DMS 273 (cell line): ENCODE results near the gene CPT1A.

Experiments used
- DNase-seq: peaks from one replicate; lab custom pipeline; 2025; ENCODE audit not compliant: unreplicated experiment; lab: John Stamatoyannopoulos, UW

Gene CPT1A

DNA sequence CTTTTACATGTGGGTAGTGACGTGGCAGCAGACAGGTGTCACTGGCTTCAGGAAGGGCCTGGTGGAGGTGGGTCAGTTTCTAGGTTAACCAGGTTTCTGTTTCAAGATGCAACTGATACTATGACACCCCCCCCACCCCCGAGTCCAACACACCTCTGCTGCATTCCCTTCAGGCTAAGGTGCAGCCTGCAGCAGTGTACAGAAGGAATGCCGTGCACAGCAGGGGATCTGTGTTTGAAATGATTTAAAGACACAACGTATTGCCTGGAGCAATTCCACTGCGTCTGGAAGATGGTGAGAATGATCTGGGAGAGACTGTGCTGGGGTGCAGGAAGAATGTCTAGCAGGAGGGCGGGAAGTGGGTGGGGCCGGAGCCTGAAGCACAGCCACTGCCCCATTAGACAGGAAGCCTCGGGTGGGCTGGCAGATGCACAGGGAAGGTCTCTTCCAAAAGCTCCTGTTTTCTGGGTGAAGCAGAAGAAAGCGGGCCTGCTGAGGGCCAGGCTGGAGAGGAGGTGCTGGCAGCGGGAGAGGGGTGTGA, 78.5 kb downstream of the CPT1A start:
- no peak for DNase-seq

DNA sequence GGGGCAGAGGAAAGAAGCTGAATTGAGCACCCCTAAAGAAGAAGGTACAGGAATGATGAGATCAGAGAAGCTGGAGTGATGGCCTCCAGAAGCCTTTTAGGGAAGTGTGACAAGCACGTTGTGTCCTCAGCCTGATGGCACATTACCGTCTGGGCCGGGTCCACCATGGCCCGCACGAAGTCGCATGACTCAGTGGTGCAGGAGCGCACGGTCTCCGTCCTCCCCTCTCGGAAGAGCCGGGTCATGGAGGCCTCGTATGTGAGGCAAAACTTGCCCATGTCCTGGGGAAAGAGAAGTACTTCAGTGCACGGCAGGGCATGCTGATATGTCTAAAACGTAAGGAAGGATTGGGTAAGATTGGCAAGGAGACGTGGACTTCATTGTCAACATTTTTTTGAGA, 79.2 kb downstream of the CPT1A start:
- no peak for DNase-seq

DNA sequence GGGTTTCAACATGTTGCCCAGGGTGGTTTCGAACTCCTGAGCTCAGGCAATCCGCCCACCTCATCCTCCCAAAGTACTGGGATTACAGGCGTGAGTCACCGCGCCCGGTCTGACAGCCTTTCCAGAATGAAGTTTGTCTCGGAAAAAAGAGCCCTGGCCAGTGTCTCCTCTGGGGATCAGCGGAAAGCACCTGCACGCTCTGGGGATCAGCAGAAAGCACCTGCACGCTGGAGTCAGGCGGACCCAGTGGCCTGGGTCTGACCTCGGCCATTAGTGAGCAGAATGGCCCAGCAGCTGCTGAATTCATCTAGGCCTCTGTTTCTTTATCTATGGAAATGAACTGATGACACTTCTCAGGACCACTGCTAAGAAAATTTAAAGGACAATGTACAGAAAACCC, 79.9 kb downstream of the CPT1A start:
- no peak for DNase-seq

DNA sequence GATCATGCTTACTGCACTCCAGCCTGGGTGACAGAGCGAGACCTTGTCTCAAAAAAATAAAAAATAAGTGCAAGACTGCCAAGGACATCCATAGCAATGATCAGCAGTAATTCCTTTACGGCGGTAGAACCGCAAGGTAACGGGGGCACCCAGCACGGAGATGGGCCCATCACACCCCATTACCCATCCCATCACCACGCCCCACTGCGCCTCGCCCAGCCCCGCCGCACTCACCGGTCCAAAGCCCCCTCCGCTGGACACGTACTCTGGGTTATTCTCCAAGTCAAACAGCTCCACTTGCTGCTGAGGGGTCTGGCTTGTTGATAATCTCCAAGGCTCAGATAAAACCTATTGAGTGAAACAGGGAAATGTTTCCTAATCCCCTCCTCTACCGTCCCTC, 81.7 kb downstream of the CPT1A start:
- DNase-seq: no peak

DNA sequence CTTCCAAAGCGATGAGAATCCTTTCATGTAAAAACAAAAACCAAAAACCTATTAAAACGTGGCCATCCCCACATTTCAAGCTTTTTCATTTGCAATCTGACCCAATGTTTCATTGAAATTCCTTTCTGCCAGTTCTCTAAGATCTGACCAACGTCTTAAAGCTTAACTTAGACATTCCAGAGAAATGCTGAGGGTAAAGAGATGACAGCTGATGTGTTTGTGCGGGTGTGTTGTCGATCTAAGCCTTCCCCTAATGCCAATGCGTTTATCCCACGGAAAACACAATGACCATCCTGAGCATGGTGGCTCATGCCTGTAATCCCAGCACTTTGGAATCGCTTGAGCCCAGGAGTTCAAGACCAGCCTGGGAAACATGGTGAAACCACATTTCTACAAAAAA, 84.0 kb downstream of the CPT1A start:
- no peak for DNase-seq

DNA sequence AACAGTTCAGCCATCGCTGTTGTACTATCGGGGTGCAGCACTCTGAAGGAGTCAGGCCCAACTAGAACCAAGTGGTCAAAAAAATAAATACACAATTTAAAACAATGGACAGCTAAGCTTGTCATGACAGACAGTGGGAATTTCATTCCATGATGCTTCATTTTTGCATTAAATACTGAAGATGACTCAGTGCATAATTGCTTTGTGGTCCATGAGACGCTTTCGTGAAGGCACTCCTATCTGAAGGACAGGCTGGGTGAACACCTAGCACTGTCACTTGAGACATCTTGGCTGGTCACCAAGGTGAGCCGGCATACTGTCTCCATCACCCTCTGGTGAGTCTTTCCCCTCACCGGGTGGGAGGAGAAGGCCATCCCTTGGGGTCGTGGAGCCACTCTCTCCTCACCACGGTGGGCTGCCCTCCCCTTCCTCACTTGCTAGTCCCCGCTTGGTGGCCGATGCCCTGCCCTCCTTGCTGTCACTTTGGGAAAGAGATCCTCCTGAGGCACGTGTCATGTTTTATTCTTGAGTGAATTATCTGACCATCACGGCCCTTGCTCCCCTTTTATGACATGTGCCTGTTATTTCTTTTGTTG, 85.4 kb downstream of the CPT1A start:
- DNase-seq: no peak

DNA sequence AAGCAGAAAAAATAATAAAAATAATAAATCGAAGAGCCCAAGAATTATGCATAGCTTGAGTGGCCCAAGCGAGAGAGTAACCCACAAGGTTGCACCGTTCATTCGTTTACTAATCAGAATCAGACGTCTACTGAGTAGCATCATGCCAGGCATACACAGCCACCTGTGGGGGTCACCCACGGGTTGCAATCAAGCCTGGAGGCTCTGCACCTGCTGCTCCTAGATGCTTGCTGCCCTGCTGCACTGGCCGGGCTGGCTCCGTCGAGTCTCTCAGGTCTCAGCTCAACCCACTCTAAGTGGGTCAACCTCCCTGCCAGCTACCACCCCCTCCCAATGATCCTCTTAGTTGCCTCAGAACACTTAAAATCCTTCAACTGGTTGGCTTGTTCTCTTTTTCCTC, 88.4 kb downstream of the CPT1A start:
- DNase-seq: peak; percentile 14

DNA sequence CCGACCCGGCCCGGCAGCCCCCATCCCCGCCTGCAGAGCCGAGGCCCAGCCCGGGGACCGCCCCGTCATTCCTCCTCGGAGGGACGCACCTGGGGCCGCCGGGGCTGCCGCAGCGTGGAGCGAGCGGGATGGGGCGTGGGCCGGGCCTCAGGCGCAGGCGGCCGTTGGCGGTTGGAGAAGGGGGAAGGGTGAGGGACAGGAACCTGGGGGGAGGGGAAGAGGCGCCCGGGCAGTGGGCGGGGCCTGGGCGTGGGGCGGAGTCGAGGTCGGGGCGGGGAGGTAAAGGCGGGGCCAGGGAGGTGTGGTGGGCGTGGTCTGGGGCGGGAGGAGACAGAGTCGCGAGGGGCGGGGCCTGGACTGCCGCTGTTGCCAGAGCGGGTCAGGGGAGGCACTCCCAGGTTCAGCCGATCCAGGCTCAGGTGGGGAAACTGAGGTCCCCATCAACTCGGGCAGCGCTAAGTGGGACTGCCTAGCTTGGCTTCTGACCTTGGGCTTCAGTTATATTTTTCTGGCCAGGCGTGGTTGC, 90.3 kb downstream of the CPT1A start, which contains the start of gene TESMIN:
Gene TESMIN (minus strand): TSS at position 190 of the 526 bp plus-strand sequence. CDS start 860 bp downstream, outside the sequence.
- DNase-seq: peak; percentile 82

DNA sequence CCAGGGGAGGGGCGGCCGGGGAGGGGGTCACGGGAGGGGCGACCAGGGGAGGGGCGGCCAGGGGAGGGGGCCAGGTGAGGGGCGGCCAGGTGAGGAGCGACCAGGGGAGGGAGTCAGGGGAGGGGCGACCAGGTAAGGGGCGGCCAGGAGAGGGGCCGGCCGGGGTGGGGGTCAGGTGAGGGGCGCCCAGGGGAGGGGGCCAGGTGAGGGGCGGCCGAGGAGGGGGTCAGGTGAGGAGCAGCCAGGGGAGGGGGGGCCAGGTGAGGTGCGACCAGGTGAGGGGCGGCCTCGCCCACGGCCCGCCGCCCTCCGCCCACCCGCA, 90.8 kb downstream of the CPT1A start:
- no peak for DNase-seq

DNA sequence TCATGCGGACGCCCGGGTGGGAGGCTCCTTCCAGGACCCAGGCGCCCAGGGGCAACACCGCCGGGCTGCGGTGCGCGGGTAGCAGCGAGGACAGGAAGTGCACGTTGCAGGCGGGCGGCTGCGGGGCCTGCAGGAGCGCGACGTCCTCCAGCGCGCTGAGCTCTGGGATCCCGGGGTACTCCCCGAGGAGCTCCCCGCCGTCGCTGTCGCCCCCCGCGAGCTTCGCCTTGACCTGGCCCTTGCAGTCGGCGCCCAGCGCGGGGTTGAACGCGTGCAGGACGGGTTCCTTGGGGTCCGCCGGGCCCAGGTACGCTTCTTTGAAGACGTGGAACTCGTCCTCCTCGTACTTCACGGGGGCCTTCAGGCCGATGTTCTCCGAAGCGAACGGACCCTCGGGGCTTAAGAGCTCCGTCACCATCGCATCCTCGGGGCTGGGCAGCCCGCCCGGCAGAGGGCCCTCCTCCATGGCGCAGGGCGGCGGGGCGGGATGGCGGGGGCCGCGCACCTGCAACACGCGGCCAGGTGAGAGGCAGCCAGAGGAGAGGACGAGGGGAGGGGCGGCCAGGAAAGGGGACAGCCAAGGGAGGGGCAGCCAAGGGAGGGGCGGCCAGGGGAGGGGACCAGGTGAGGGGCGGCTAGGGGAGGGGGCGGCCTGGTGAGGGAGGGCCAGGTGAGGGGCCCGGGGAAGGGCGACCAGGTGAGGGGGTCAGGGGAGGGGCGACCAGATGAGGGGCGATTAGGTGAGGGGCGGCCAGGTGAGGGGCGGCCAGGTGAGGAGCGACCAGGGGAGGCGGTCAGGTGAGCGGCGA, 91.3 kb downstream of the CPT1A start:
- no peak for DNase-seq

DNA sequence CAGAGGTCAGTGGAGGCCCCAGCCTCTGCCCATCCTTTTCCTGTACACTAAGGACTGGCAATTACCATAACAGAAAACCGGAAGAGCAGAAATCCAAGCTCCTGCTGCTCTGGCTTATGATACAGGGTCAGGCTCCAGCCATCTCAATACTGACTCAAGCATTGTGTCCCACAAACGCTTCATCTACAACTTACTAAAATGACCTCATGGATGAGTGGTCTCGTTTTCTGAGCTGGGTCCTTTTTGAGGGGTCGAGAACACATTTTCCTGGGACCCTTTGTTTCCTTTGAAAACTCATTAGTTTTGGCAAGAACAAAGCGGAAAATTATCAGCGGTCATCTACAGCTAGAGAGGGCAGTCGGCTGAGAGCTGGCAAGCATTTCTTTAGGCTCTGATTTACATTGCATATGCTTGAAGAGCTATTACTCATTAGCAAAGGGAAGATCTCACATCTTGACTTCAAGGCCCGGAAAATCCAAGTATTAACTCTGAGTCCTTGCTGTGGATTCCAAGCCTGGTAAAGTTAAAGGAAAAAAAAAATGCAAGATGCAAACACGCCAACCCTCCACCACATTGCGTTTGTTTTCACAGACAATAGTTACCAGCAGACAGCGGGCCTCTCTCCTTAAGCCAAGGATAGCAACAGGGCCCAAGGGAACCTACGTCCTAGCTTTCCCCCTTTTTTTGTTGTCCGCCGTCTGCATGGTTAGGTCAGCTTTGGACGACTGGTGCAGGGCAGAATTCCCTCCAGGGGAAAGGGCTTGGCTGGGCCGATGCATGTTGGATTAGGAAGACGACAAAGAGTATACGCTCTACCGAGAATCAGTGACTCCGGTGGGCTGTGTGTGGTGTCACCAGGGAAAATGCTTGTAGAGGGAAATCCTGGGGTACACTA, 92.2 kb downstream of the CPT1A start:
- no peak for DNase-seq

DNA sequence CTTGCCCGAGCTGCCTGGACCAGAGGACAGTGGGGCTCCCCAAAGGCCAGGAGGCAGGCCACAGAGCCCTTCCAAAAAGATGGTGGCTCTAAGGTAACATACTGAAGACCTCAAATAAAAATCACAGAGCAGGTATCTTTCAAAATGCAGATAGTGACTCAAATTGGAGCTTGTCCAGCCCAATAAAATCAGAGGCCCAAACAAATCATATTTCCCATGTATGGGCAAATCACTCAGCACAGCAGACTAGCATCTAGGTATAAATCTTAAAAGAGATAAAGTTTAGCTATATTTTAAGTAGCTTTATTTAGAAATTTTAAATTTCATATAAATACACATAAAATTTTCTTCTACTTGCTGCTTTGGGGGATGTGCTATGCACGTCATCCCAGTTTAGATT, 93.7 kb downstream of the CPT1A start:
- no peak for DNase-seq

DNA sequence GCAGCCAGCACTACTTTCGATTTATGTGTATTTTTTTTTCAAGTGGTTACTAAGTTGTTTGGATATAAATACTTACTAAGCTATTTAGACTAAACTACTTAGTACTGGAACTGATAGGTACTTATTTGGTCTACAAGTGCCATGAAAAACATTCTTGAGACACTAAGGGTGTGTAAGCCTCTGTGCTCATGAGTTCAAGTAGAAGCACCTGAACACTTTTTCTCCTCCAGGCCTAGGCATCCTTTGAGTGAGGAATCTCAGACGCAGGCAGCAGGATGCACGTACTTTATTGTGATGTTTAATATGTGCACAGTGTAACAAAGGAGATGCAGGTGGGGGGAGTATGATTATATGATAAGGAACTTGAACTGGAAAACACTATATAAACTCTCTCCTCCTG, 98.2 kb downstream of the CPT1A start:
- no peak for DNase-seq

DNA sequence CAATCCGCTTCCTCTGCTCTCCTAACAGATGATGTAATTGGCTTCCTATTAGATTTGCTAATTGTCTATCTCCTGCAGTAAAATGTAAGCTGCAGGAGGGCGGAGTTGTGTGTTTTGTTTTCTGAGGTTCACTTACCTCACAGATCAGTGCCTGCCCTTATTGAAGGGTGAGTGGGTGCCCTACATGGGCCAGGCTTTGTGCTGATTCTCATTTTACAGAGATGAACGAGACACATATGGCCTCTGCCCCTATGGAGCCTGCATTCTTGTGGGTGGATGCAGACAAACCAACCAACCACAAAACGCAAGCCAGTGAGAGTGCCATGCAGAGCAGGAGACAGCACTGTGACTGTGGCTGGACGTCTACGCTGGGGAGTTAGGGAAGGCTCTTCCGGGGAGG, 100.3 kb downstream of the CPT1A start:
- DNase-seq: no peak

DNA sequence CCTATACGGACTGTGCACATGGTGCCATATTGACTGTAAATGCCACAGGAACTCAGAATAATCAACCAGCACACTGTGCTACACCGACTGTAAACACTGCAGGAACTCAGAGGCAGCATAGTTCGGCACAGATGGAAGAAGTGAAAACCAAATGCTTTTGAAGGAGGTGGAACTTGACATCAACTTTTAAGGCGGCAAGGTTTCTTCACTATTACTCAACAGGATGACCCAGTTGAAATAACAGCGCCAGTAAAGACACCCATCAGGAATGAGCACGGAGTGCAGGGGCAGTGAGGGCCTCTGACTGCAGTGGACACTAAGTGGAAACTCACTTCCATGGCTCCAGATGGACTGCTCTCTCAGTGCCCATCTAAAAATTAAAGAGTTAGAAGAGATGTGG, 106.1 kb downstream of the CPT1A start:
- DNase-seq: no peak

DNA sequence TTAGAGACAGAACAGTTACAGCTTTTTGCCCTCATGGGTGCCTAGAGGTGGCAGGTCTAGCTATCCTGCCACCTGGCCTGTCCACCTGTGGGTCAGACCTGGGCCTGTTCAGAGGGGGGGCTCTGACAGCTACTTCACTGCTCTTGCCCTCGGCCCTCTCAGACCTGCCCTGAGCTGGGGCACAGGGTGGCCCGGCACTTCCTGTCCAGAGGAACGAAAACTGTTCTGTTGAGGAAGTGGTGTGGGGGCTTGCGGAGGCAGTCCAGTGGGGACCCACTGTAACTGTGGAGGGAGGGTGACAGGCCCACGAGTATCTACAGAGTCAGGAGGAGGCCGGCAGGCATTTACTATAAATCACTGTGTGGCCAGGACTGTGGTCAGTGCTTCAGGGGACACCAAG, 106.6 kb downstream of the CPT1A start:
- DNase-seq: no peak

DNA sequence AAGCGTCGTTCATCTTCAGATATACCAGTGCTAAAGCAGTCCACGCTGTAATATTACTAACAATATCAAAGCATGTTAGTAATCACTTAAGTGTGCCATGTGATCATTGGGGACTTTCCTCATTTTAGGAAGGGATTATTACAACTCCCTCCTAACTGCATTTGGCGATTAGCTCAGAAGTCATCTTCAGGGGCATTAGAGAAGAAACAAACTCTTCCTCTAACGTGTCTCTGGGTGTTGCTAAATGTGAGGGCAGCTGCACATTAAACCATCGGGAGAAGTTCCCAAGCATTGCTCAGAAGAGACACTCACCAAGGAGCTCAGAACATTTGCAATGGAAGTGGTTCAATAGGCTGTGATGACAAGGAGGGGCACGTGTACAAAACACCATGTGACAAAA, 107.6 kb downstream of the CPT1A start:
- no peak for DNase-seq

DNA sequence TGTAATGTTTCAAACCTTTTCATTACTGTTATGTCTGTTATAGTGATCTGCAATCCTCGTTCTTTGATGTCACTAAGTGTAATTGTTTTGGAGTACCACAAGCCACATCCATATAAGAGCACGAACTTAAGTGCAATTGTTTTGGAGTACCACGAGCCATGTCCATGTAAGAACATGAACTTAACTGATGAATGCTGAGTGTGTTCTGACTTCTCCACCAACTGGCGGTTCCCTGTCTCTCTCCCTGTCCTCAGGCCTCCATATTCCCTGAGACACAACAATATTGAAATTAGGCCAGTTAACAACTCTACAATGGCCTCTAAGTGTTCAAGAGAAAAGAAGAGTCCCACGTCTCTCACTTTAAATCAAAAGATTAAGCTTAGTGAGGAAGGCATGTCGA, 113.9 kb downstream of the CPT1A start:
- no peak for DNase-seq

DNA sequence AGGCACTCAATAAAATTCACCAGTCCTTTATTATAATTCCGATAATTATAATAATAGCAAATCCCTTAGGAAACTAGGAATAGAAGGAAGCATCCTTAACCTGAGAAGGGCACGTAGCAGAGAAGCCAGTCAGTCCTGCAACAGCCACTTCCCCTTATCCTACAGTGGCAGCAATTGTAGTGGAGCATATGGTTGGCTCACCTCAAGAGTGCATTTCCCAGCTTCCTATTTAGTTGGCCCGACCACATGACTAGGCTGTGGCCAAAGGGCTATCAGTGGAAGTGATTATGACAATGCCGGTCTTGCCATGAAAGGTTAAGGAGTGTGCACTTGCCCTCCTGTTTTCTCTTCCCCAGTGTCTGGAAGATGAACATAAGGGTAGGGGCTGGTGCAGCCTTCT, 117.4 kb downstream of the CPT1A start:
- DNase-seq: no peak

DNA sequence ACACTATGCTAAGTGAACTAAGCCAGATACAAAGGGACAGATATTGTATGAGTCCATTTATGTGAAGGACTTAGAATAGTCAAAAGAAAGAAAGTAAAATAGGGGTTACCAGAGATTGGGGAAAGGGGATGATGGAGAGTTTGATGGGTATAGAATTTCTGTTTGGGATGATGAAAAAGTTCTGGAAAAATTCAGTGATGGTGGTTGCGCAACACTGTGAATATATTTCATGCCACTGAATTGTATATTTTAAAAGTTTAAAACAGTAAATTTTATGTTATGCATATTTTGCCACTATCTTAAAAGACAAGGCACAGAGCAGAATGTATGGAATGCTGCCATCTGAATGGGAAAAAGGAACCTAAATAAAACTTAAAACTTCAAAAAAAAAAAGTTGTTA, 119.6 kb downstream of the CPT1A start:
- DNase-seq: no peak

DNA sequence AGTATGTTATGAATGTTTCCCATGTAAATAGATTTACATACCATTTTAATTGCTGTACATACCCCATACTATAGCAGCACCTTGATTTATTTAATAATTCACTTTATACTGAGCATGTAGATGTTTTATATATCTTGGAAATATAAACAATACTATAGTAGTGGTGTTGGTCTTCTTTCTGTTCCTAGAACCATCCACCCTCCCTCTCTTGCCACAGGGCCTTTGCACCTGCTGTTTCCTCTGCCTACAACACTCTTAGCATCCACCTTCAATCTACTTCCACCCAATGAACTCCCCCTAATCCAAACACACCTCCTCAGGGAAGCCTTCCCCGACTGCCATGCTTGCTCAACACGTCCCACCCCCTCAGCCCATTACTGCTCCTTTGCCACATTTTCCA, 120.6 kb downstream of the CPT1A start:
- DNase-seq: no peak
